IMR-90 (cell line): Measurements from ENCODE around the gene TPO. TPM values are rescaled to one million over a fixed set of nuclear protein-coding genes. Genes with fewer than 3 reads are reported as not detected.

ENCODE experiments used
- ATAC-seq: fragments of 200-7000 bp; cut with Tn5 transposase; 2 replicates; pipeline ENCODE4 v1.9.1; 2020; ENCODE audit warnings: low read depth, mild to moderate bottlenecking, moderate library complexity
- BruUV-seq: library from RNA; stranded (reverse); fragments of 400-500 nt; replicated peaks from 2 replicates; lab custom pipeline; 2021; lab: Mats Ljungman, UMichigan
- CTCF ChIA-PET: fragments of 300-600 bp; formaldehyde crosslinking; extraction: SDS; loops from one replicate; lab custom pipeline; 2021; ENCODE audit warnings: antibody characterized with exemption; lab: Yijun Ruan, JAX
- POLR2A ChIA-PET: fragments of 300-600 bp; sonication (Branson Sonifier 250); formaldehyde crosslinking; loops from one replicate; lab custom pipeline; 2022; ENCODE audit warnings: antibody characterized with exemption; ENCODE audit not compliant: unreplicated experiment; lab: Charles Lee
- DNase-seq: peaks from one replicate; pipeline ENCODE4 v3.0.0; 2013
- H2AFZ ChIP-seq: replicated peaks from 2 replicates; pipeline ENCODE3; 2013; ENCODE audit warnings: low read length, mild to moderate bottlenecking; ENCODE audit not compliant: poor library complexity
- H2AK5ac ChIP-seq: 2 replicates; pipeline ENCODE4 v1.6.1; 2013; ENCODE audit warnings: low read depth, low read length, inconsistent platforms
- H2AK9ac ChIP-seq: replicated peaks from 2 replicates; pipeline ENCODE3; 2013; ENCODE audit warnings: mild to moderate bottlenecking, low read depth, low read length, moderate library complexity; ENCODE audit not compliant: poor library complexity
- H2BK120ac ChIP-seq: 2 replicates; pipeline ENCODE4 v1.6.1; 2013; ENCODE audit warnings: low read depth, low read length, inconsistent platforms
- H2BK15ac ChIP-seq: 3 replicates; pipeline ENCODE4 v1.6.1; 2013; ENCODE audit warnings: low read depth, low read length, inconsistent platforms
- H2BK20ac ChIP-seq: 2 replicates; pipeline ENCODE4 v1.6.1; 2013; ENCODE audit warnings: low read depth, mild to moderate bottlenecking, inconsistent platforms, low read length, moderate library complexity
- H2BK5ac ChIP-seq: 2 replicates; pipeline ENCODE4 v1.6.1; 2013; ENCODE audit warnings: mild to moderate bottlenecking, low read depth, low read length, inconsistent platforms; ENCODE audit not compliant: poor library complexity, severe bottlenecking
- H3K14ac ChIP-seq: replicated peaks from 2 replicates; pipeline ENCODE4 v1.6.1; 2013; ENCODE audit warnings: low read depth, low read length, inconsistent platforms
- H3K18ac ChIP-seq: 2 replicates; pipeline ENCODE4 v1.6.1; 2013; ENCODE audit warnings: low read depth, low read length, control low read depth
- H3K23ac ChIP-seq: 2 replicates; pipeline ENCODE4 v1.6.1; 2013; ENCODE audit warnings: low read depth, low read length, inconsistent platforms
- H3K27ac ChIP-seq: 2 replicates; pipeline ENCODE4 v1.5.1; 2013; ENCODE audit warnings: mild to moderate bottlenecking, control low read depth, low read length; ENCODE audit not compliant: insufficient read depth
- H3K27me3 ChIP-seq: 2 replicates; pipeline ENCODE4 v1.6.1; 2013; ENCODE audit warnings: low read length; ENCODE audit not compliant: control insufficient read depth, insufficient read depth
- H3K36me3 ChIP-seq: 2 replicates; pipeline ENCODE4 v1.6.1; 2013; ENCODE audit warnings: low read length, mixed read lengths; ENCODE audit not compliant: control insufficient read depth, insufficient read depth
- H3K4ac ChIP-seq: 2 replicates; pipeline ENCODE4 v1.6.1; 2013; ENCODE audit warnings: low read depth, low read length, inconsistent platforms
- H3K4me1 ChIP-seq: 2 replicates; pipeline ENCODE4 v1.6.1; 2013; ENCODE audit warnings: low read length, mixed read lengths; ENCODE audit not compliant: control insufficient read depth, insufficient read depth
- H3K4me2 ChIP-seq: 2 replicates; pipeline ENCODE4 v1.6.1; 2013; ENCODE audit warnings: low read depth, mild to moderate bottlenecking, control low read depth, low read length, moderate library complexity
- H3K4me3 ChIP-seq: 2 replicates; pipeline ENCODE4 v1.5.1; 2013; ENCODE audit warnings: low read depth, mild to moderate bottlenecking, control low read depth, low read length, moderate library complexity; ENCODE audit not compliant: insufficient read depth
- H3K56ac ChIP-seq: 2 replicates; pipeline ENCODE4 v1.6.1; 2013; ENCODE audit warnings: low read length, inconsistent platforms; ENCODE audit not compliant: insufficient read depth; ENCODE audit errors: extremely low read depth
- H3K79me1 ChIP-seq, 2 experiments: 2 replicates each; pipeline ENCODE4 v1.6.1; 2013; ENCODE audit warnings: low read length in 2 of 2, inconsistent platforms in 1 of 2, low read depth in 1 of 2
- H3K9ac ChIP-seq: 2 replicates; pipeline ENCODE4 v1.6.1; 2013; ENCODE audit warnings: low read depth, low read length, control low read depth
- H3K9me1 ChIP-seq: 2 replicates; pipeline ENCODE4 v1.6.1; 2013; ENCODE audit warnings: low read length, inconsistent platforms; ENCODE audit not compliant: insufficient read depth
- H3K9me3 ChIP-seq: 2 replicates; pipeline ENCODE4 v1.6.1; 2013; ENCODE audit warnings: low read length; ENCODE audit not compliant: control insufficient read depth, insufficient read depth
- H4K20me1 ChIP-seq: 2 replicates; pipeline ENCODE4 v1.6.1; 2013; ENCODE audit warnings: low read length, inconsistent platforms; ENCODE audit not compliant: insufficient read depth
- H4K5ac ChIP-seq: 2 replicates; pipeline ENCODE4 v1.6.1; 2013; ENCODE audit warnings: mild to moderate bottlenecking, low read depth, low read length, control low read depth
- H4K8ac ChIP-seq, 2 experiments: 2 replicates each; pipeline ENCODE4 v1.6.1; 2013; ENCODE audit warnings: low read depth in 2 of 2, low read length in 2 of 2, control low read depth in 1 of 2, inconsistent platforms in 1 of 2
- H4K91ac ChIP-seq: 2 replicates; pipeline ENCODE4 v1.6.1; 2013; ENCODE audit warnings: low read depth, low read length, inconsistent platforms; ENCODE audit not compliant: insufficient read depth
- CTCF ChIP-seq: conservative IDR thresholded peaks from 2 replicates; pipeline ENCODE4 v1.5.1; 2012; ENCODE audit warnings: mild to moderate bottlenecking, low read depth, low read length, improper control_type of control experiment
- RAD21 ChIP-seq: IDR thresholded peaks from 2 replicates; pipeline ENCODE4 v1.6.1; 2012; ENCODE audit warnings: low read length, improper control_type of control experiment
- RFX5 ChIP-seq: IDR thresholded peaks from 2 replicates; pipeline ENCODE4 v1.8.0; 2012; ENCODE audit warnings: low read depth, mild to moderate bottlenecking, low read length, moderate library complexity
- WGBS, 2 experiments: methylation state at CpG; one replicate each; pipeline versions ENCODE4 v1.1.5 to v1.1.7; 2013; ENCODE audit warnings: missing lambda C conversion rate in 2 of 2; ENCODE audit not compliant: insufficient read length in 1 of 2; ENCODE audit errors: extremely low coverage in 2 of 2; 5-methylcytosine and 5-hydroxymethylcytosine counted together
- dilution Hi-C: fragments of 300-500 bp; cut with HindIII; formaldehyde crosslinking; loops from one replicate; pipeline ENCODE4 v1.14.3; 2018; ENCODE audit warnings: low sequenced_read_pairs; ENCODE audit not compliant: unreplicated experiment
- in situ Hi-C: fragments of 300-500 bp; cut with MboI; formaldehyde crosslinking; loops from 3 replicates; pipeline ENCODE4 v1.14.3; 2019; ENCODE audit warnings: low sequenced_read_pairs, inconsistent platforms, mixed read lengths
- intact Hi-C: fragments of 100-400 bp; cut with micrococcal nuclease; formaldehyde crosslinking; loops from 2 replicates; pipeline ENCODE4 v1.10.0; 2022
- polyA plus RNA-seq, 3 experiments: library from polyadenylated mRNA; depleted of rRNA; stranded (reverse); fragments of >200 nt; gene quantifications; 2 replicates each; pipeline ENCODE4 v1.2.3, GENCODE V29; 2012; ENCODE audit warnings: low replicate concordance in 1 of 3
- total RNA-seq: library from RNA; depleted of rRNA; stranded (reverse); fragments of >200 nt; gene quantifications from 2 replicates; pipeline ENCODE4 v1.2.3, GENCODE V29; 2012

The TPO gene
- total and polyA plus RNA-seq, 2 of the 4 experiments (the other 2 are of a cell fraction) = not detected

DNA sequence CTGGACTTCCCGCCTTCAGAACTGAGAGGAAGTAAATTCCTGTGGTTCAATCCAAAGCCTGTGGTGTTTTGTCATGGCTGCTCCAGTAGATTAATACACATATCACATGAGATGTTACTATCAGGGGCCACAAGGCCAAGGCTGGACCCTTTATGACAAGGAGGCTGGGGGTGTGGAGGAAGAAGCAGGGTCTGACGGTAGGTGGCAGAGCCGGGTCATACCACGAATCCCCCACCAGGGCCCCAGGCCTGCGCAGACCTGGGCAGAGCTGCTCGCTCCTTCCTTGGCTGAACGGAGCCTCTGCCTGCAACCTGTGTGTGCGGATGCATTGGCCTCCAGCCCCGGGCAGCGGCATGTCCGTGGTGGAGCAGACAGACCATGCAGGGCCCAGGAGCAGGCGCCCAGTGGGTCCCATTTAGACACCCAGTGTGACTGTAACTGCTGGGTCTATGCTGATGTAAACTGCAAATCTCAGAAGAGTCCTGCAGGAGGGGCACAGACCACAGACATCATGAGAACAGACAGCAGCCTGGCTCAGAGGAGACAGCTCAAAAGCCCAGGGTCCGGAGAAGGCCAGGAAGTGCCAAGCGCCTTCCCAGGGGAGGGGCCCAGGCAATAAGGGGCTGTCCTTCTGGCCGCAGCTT, 175.8 kb downstream of the TPO start:
- H3K27ac ChIP-seq = no peak overlapping the region
- BruUV-seq = no TSS peak
- ChIA-PET POLR2A (no interaction called here), CTCF (interaction anchor here (1.1 to 1.3 kb wide), 3 partner anchors 36 to 162 kb away, joined by 3 read pairs; no protein-coding TSS in a partner anchor)
- peaks cover 18% of the 10 kb centered on the region for H3K4me1 ChIP-seq
- no peak overlapping the region; the same call in none of the 2 replicates for H3K4ac ChIP-seq
- no peak overlapping the region for H4K5ac ChIP-seq
- DNase-seq (peak; percentile 43), ATAC-seq (peak; percentile 8; the same call in 1 of the 2 replicates)
- peak overlapping the region; percentile 68 for H2AFZ ChIP-seq
- H2AK9ac ChIP-seq = no peak overlapping the region
- H3K18ac ChIP-seq = no peak overlapping the region
- 0 out of 4 replicates have a peak, but pooled peaks cover 0 to 3% of the 10 kb centered on the region in 2 experiments for H3K79me1 ChIP-seq
- peak overlapping the region; percentile 83 for H2BK120ac ChIP-seq
- H2BK20ac ChIP-seq = peak overlapping the region; percentile 49; the same call in 1 of the 2 replicates
- intact Hi-C loops (no loop called here), in situ Hi-C loops (loop anchor here (25.0 kb wide), 1 partner anchor 173 kb away; no protein-coding TSS in a partner anchor), dilution Hi-C loops (no loop called here)
- H2AK5ac ChIP-seq = peak overlapping the region; percentile 15; the same call in 1 of the 2 replicates
- H4K91ac ChIP-seq = no peak overlapping the region
- no peak overlapping the region for H2BK5ac ChIP-seq
- no peaks in the 10 kb centered on the region for H3K36me3 ChIP-seq
- 0 out of 3 replicates have a peak overlapping the region, but pooled peaks have one; percentile 47 for H2BK15ac ChIP-seq
- H4K20me1 ChIP-seq = peaks cover 11% of the 10 kb centered on the region; the same call in 1 of the 2 replicates
- no peak overlapping the region; a peak in 1 of 4 replicates for H4K8ac ChIP-seq
- H3K9me1 ChIP-seq = peaks cover 10% of the 10 kb centered on the region; the same call in 1 of the 2 replicates
- H3K14ac ChIP-seq = no peak overlapping the region
- H3K9ac ChIP-seq = no peak overlapping the region
- H3K4me2 ChIP-seq = no peak overlapping the region
- 0 out of 2 replicates have a peak, but pooled peaks cover 2% of the 10 kb centered on the region for H3K9me3 ChIP-seq
- no peak overlapping the region for H3K23ac ChIP-seq
- H3K4me3 ChIP-seq = no peak overlapping the region
- WGBS, 2 experiments = 80% methylated on average over 3 of the region's 15 CpGs; no CpG with 5 or more reads in 1 of the 2 experiments
- no peak overlapping the region for H3K56ac ChIP-seq
- TF ChIP-seq CTCF (peak; percentile 7; the same call in 1 of the 2 replicates), RAD21 (peak; percentile 25; the same call in 1 of the 2 replicates), RFX5 (no peak)
- H3K27me3 ChIP-seq = peaks cover 7% of the 10 kb centered on the region; the same call in 1 of the 2 replicates
